Measurements from ENCODE around the gene MBP.

MBP gene

DNA sequence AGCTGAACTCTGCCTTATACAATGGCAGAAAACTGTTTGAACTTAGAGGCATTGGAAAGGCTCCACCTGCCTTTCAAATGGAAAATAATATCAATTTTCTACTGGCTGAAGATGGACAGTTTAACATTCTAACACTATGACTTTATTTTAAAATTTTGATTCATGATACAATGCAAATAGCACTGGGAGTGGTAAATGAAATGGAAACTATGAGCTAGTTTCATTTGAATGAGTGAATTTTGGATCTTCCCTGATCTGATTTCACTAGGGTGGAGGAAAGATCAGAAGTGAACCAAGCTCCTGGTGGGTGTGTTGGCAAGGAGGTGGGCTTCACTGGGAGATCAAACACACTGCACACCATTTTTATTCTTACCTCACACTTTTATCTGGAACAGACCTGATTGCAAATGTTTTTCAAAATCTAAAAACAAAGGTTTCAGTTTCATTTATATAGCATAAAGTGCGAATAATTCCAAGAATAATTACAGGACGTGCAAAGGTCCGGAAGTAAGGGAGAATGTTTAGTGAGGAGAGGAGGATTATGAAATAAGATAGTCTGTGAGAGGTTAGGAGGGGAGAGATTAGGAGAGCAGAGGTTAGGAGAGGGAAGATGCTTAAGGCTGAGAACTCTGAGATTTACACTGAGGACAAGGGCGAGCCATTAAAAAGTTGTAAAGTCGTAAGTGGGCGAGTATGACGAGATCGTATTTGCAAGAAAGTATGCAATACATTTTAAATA lies 18.6 kb upstream of the MBP start:
- no peak for DNase-seq (ENCODE audit: low spot score)

DNA sequence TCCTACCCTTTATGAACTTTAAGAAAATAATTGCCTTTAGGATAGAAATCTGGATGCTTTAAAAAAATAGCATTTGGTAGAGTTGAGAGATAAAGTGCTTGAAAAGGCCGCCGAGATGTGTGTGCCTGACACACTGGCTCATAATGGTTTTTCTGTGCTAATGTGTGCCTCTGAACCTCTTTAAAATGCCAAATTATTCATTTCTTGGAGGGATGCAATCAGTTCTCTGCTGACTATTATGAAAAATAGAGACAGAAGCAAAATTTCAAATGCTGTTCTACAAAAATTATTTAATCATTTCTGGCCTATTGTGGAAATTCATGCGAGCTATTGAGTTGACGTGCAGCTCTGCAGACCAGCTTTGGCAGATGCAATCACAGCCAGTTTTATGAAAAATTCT lies 18.0 kb upstream of the MBP start:
- DNase-seq (ENCODE audit: low spot score) = no peak

DNA sequence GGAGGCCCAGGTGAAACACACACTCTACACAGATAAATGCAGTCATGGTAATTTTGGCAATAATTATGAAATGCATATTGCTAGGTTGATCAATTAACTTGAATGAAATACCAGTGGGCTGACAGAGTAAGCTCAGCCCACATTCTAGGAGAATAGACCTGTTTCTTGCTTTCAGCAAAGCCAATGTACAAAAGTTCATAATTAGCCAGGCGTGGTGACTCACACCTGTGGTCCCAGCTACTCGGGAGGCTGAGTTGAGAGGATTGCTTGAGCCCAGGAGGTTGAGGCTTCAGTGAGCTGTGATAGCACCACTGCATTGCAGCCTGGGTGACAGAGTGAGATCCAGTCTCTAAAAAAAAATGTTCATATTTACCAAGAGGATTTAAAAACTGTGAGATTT lies 15.7 kb upstream of the MBP start:
- DNase-seq (ENCODE audit: low spot score) = no peak

DNA sequence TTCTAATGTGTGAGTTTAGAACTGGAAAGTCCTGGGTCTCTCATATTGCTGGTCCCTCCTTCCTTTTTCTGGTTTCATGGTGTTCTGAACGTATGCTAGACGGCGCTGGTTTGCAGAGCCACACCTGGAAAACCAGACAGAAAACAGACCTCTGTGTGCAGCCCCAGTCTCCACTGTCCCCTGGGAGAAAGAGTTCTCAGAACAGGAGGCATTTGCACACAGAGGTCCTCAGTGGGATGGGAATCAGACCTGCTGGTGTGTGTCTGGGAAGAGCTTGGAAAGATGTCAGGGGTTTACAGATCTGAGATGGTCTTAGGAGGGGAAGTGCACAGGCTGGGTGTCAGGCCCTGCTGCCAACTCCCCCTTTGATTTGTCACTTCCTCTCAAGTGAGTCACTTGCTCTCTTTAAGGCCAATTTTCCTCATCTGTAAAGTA lies 14.9 kb upstream of the MBP start:
- no peak for DNase-seq (ENCODE audit: low spot score)

DNA sequence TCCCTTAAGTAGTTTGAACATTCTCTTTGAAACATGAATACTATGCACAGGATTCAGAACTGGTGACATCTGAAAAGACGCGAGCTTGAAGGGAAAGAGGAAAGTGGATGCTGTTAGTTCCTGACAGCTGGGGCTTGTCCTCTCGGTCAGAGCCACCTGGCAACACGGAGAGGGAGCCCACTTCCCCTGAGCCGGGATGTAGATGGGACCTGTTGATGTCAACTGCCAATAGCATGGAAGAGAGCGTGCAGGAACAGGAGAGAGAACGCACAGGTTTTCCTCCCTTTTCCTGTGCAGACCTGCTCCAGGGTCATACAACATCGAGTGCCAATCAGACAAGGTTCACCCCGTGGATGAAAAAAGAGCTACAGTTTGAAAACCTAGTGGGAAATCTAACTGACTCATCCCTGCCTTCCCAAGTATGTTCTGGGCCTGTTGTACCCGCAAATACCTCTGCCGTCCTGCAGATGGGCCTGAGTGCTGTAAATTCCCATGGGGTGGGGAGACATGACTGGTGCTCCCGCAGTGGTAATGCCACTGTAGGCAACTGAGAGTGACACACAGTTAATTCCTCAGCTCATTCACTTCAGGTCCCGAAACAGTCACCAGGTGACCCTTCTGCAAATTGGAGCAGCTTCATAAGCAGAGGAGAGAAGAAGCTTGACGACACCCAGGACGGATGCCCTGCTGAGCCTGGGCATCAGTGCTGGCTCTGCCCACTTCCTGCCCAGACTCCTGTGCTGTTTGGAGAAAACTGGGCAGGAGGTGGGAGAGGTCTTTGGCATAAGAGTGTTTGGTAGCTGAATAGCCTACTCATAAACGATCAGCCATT lies 13.9 kb upstream of the MBP start:
- DNase-seq (ENCODE audit: low spot score) = no peak

DNA sequence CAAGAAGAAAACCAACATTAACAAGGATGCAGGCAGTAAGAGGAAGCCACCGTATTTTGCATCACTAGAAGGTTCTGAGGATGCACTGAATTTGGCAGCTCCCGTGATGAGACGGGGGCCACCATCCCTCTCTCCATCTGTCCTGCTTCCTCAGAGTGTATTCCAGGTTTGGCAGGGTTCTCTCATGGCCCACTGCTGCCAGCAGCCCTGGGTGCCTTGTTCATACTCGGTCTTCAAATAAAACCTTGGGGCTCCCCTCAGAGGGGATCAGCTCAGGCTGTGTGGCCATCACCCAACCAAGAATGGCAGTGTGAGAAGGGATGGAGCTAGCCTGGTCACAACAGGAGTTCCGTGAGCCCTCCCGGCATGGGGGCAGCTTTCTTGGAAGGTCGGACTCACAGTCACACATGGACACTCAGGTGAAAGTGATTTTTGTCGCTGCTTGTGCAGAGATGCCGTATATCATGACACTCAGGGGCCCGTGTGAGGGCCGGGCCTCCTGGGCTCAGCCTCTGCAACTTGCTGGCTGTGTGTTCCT lies 12.8 kb upstream of the MBP start:
- DNase-seq (ENCODE audit: low spot score) = no peak

DNA sequence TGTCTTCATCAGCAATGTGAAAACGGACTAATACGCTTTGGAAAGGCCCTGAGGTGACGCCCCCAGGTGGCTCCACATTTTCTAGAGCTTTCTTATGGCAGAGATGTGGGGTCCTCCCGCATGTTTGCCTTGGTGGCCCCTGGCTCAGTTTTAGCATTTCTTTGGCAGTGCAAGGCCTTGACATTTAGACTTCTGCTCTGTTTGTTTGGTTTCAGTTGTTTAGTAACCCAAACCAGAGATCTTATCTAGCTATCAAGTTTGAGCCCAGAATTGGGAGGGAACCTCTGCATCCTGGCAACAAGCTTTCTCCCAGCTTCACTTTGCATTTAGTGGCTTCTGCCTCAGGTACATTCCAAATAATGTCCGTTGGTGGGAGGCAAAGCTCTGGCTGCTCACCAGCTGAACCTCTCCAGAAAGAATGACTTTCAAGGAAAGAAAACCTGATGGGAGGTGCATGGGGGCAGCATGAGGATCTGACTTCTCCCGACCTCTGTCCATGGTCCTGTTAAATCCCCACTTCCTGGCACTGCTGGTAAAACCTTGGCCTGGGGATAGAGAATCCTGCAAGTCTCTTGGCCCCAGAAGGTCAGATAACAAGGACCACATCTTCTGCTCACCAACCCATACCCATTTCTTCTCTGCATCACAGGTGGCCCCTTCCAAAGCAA lies 12.0 kb upstream of the MBP start:
- no peak for DNase-seq (ENCODE audit: low spot score)

DNA sequence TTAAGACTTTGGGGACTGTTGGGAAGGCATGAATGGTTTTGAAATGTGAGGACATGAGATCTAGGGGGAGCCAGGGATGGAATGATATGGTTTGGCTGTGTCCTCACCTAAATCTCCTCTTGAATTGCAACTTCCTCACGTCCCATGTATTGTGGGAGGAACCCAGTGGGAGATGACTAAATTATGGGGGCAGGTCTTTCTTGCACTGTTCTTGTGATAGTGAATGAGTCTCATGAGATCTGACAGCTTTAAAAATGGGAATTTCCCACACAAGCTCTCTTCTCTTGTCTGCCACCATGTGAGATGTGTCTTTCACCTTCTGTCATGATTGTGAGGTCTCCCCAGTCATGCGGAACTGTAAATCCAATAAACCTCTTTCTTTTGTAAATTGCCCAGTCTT lies 11.5 kb upstream of the MBP start:
- DNase-seq (ENCODE audit: low spot score) = no peak

DNA sequence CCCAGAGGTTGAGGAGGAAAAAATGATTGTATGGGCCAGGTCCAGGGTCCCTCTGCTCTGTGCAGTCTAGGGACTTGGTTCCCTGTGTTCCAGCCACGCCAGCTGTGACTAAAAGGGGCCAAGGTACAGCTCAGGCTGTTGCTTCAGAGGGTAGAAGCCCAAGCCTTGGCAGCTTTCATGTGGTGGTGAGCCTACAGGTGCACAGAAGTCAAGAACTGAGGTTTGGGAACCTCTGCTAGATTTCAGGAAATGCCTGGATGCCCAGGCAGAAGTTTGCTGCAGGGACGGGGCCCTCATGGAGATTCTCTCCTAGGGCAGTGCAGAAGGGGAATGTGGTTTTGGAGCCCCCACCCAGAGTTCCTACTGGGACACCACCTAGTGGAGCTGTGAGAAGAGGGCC lies 10.6 kb upstream of the MBP start:
- no peak for DNase-seq (ENCODE audit: low spot score)

DNA sequence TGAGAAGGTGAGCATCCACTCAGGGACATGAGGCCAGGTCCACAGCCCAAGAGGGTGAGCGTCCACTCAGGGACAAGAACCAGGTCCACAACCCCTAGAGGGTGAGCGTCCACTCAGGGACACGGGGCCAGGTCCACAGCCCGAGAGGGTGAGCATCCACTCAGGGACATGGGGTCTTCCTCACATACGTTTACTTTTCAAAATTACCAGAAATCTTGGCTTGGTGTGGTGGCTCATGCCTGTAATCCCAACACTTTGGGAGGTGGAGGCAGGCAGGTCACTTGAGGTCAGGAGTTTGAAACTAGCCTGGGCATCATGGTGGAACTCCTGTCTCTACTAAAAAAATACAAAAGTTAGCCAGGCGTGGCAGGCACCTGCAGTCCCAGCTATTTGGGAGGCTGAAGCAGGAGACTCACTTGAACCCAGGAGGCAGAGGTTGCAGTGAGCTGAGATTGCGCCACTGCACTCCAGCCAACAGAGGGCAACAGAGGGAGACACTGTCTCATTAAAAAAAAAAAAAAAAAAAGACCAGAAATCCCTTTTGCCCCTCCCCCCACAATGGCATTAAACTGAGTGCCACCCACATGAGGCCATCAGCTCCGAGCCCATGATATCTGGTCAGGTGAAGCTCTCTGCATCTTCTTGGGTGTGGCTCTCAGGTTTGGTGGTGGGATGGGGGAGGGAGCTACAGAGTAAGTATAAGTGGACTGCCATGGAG lies 9.0 kb upstream of the MBP start:
- no peak for DNase-seq (ENCODE audit: low spot score)

DNA sequence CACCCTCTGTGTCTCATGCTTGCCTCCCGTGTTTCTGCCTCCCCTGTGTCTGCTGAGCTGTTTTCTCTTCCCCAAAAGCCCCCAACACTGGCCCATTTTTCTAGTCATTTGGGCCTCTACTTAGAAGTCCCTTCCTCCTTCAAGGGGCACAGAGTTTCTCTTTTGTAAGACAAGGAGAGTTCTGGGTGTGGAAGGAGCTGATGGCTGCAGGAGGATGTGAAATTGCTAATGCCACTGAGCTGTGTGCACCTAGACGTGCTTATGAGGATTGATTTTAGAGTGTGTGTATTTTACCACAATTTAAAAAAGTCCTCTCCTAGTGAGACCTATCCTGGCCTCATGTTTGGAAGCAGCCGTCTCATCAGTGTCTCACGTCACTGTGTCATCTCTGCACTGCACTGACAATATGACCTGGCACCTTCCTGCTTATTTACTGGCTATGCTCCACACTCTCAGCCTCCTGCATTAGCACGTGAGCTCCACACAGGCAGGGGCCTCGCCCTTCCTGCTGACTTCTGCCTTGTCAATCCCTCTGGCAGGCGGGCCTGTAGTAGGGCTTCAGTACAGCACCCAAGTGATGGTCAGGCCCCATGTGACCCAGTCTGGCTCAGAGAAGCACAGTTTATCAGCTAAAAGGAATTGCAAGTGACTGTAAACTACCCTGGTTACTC lies 8.0 kb upstream of the MBP start:
- no peak for DNase-seq (ENCODE audit: low spot score)

DNA sequence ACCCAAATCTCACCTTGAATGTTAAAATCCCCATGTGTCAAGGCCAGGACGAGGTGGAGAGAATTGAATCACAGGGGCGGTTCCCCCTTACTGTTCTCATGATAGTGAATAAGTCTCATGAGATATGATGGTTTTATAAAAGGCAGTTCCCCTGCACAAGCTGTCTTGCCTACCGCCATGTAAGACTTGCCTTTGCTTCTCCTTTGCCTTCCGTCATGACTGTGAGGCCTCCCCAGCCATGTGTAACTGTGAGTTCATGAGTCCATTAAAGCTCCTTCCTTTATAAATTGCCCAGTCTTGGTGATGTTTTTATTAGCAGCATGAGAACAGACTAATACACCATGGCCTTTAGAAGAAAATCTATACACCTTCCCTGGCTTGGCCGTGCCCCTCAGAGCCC lies 7.4 kb upstream of the MBP start:
- DNase-seq (ENCODE audit: low spot score) = no peak

DNA sequence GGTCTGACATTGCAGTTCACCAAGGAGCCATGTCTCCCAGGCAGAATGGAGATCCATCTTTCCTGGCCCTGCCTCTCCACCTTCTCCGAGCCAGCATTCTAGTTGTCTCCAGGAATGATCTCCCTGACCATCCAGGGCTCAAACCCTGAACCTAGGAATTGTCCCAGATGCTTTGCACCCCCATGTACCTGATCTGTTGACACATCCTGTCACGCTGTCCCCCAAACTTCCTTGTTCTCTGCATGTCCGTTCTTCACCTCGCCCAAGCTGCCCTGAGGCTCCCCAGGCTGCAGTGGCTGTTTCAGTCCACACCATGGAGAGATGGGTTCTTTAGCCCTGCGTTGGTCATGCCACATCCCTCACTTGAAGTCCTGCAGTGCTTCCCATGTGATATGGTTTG lies 7.0 kb upstream of the MBP start:
- DNase-seq (ENCODE audit: low spot score) = no peak

DNA sequence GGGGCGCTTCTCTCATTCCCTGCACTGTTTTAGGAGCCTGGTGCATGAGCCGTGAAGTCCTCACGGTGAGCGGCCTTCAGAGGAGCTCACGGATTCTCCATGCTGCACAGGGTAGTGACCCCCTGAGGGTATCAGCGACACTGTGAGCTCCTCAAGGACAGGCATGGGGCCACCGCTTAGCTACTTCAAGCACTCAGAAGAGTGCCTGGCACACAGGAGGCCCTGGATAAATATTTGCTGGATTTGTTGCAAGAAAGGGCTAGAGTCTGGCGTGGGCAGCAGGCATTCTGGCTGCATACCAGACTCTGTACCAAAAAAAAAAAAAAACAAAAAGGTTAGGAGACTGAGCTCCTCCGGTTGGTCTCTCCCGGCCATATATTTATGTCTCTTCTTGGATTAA lies 5.7 kb upstream of the MBP start:
- no peak for DNase-seq (ENCODE audit: low spot score)

DNA sequence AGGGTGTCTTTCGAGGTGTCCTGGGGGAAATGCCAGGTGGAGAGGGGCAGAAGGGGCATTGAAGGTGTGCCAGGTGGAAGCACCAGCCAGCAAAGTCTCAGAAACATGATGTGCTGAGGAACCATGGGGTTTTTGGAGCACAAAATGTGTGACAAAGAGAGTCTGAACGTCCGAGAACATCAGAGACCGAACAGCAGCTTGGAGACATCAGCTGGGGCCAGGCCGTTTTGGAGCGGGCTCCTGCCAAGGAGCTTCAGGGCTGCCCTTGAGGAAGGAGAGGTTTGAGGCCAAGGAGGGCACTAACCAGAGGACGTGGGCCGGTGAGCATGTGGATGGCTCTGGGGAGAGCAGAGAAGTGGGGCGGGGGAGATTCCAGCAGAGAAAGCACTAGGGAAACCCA lies 5.3 kb upstream of the MBP start:
- no peak for DNase-seq (ENCODE audit: low spot score)

DNA sequence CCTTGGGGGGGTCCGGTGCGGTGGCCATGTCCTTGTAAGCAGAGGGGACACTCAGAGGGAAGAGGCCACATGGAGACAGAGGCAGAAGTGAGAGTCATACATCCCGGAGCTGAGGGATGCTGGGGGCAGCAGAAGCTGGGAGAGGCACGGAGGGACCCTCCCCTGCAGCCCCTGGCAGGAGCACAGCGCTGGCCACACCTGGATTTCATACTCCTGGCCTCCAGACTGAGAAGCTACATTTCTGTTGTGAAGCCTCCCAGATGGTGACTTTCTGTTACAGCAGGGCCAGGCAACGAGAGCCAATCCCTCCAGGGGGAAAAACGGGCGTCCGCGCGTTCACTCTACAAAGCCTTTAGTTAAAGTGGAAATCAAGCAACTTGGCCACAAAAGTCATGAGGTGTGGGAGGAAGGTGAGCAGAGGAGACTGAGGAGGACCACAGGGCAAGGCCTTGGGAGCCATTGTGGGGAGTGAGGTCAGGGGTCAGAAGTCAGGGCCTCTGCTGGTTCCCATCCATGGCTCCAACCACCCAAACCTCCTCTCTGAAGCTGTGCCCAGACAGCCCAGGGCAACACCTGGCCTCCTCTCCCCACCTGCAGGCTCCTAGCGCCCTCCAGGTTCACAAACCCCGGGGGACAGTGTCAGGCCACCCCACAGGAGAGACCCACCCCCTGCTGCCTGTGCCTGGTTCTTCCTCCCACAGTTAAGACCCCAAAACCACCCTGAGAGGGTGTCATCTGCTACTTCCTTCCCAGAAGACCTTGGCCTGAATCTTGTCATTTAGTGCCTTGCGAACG lies 4.5 kb upstream of the MBP start:
- DNase-seq (ENCODE audit: low spot score) = no peak

DNA sequence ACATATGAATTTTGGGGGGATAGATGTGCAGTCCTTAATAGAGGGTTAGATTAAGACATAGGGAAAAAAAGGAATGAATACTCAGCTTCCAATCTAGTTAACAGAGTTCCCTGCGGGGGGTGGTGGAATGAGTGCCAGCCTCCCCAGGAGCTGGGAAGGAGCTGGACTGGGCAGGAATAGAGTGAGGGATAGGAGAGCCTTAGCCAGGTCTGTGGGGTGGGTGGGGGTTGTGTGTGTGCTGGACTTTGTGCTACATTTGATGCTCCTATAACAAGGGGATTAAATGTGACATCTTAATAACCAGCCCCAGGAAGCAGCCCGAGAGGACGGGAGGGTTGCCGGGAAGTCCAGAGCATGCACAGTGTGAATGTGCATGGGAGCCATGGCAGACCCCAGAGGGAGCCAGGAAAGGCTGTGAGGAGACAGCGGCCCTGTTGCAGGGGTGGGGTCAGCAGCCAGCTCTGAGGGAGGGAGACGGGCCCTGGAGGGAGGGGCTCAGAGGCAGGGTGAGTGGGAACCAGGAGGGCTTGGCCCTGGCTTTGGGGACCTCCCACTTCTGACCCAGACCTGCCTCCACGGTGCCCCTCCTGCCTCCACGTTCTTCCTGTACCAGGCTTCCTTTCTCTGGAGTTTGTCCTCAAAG lies 3.6 kb upstream of the MBP start:
- no peak for DNase-seq (ENCODE audit: low spot score)

DNA sequence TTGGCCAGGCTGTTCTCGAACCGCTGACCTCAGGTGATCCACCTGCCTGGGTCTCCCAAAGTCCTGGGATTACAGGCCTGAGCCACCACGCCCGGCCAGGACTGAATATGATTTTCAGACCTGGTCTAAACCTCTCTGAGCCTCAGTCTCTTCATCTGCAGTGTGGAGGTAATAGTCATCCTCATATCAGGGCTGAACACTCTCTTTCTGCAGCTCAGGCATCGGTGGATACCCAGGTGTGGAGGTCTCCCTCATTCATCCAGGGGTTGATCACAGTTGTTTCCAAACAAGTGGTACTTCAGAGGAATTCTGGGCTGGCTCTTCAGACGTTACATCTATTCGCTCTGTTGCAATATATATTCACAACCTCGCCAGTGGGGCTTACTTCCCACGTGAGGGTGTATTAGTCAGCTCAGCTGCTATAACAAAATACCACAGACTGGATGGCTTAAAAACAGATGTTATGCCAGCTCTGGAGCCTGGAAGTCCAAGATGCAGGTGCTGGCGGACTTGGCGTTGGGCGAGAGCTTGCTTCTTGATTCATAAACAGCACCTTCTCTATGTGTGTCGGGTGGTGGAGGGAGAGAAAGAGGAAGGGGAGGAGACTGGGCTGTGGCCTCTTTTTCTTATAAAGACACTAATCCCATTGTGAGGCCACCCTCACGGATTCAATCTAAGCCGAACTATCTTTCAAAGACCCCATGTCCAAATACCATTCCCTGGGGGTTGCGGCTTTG lies 2.9 kb upstream of the MBP start:
- DNase-seq (ENCODE audit: low spot score) = no peak

DNA sequence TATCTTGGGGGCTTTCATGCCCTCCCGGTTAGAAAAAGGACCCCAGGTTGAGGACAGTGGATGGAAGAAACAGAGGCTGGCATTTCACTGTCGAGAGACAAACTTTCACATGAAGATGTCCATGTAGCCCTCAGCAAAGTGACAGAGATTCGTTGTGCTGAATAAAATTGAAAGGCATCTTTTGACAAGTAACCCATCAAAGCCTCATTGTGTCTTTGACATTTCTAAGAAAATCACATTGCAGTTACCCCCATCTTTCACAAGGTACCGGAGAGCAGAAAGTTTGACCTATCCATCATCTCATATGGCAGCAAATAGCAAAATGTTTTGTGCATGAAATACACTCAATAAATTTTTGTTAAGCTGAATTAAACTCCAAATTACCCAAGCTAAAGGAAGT lies 2.0 kb upstream of the MBP start:
- no peak for DNase-seq (ENCODE audit: low spot score)
